Thyroid gland (tissue), 4 donors: ENCODE data around the gene COL23A1.

Experiments
- CTCF ChIP-seq, 6 experiments: fragments of 200-600 bp in 3 of 6; fragments of 450-650 bp in 3 of 6; sonication (generic) in 3 of 6; IDR thresholded peaks; one replicate each; pipeline ENCODE4 v1.5.1; 2016 to 2019; ENCODE audit warnings: antibody characterized with exemption in 6 of 6, mild to moderate bottlenecking in 2 of 6, inconsistent platforms in 1 of 6, moderate library complexity in 1 of 6
- POLR2A ChIP-seq, 2 donors: fragments of 450-650 bp; IDR thresholded peaks; one replicate each; pipeline ENCODE4 v1.6.1; 2017; ENCODE audit warnings: antibody characterized with exemption in 2 of 2, mild to moderate bottlenecking in 2 of 2, moderate library complexity in 1 of 2

- TF ChIP-seq CTCF (IDR thresholded peaks at IDR 0.05) (no peak), POLR2A (IDR thresholded peaks at IDR 0.05) (no peak)
Measured at GRCh38 chr5:178287791-178288105, 302.4 kb downstream of the COL23A1 start.
